Motor neuron (in vitro differentiated cells): ENCODE measurements around the gene CPAMD8. TPM values are rescaled to one million over a fixed set of nuclear protein-coding genes. Genes with fewer than 3 reads are reported as not detected.
"Not testable (repeated sequence)": the region's sequence is repeated elsewhere in the genome, so short reads cannot be mapped to it uniquely, and the experiment has no call there.

Experiments
- ATAC-seq, 8 experiments: fragments of 200-7000 bp; cut with Tn5 transposase; replicated peaks in 6 of 8; 2 replicates each; pipeline ENCODE4 v1.8.0; 2021; ENCODE audit warnings: mild to moderate bottlenecking in 8 of 8, moderate library complexity in 8 of 8
- H3K27ac ChIP-seq, 2 donors: fragments of 250-450 bp; sonication (Bioruptor Pico); 2 replicates each; pipeline ENCODE4 v1.9.0; 2021; ENCODE audit warnings: antibody characterized with exemption in 2 of 2, mild to moderate bottlenecking in 2 of 2, moderate library complexity in 1 of 2
- H3K4me1 ChIP-seq, 2 donors: fragments of 250-450 bp; sonication (Bioruptor Pico); replicated peaks in 1 of 2; 2 replicates each; pipeline ENCODE4 v1.6.1; 2021; ENCODE audit warnings: antibody characterized with exemption in 2 of 2, mild to moderate bottlenecking in 2 of 2, moderate library complexity in 1 of 2
- H3K4me3 ChIP-seq, 5 donors: fragments of 250-450 bp; sonication (Bioruptor Pico); 2 replicates each; pipeline ENCODE4 v1.9.0; 2021; ENCODE audit warnings: antibody characterized with exemption in 5 of 5, mild to moderate bottlenecking in 5 of 5, moderate library complexity in 4 of 5
- WGBS, 10 experiments: fragments of 450-650 bp; shearing (Covaris generic); methylation state at CpG; one replicate each; pipeline ENCODE4 v1.0.0; 2022; 5-methylcytosine and 5-hydroxymethylcytosine counted together
- in situ Hi-C, 9 experiments: fragments of 400-800 bp; cut with MboI; loops; one replicate each; pipeline ENCODE4 v1.15.0; 2021; ENCODE audit warnings: low sequenced_read_pairs in 9 of 9, low pct_unique_long_range_greater_than_20kb in 2 of 9; ENCODE audit not compliant: unreplicated experiment in 9 of 9
- total RNA-seq, 8 experiments: library from RNA; unstranded; fragments of 300-600 nt; gene quantifications; 2 replicates each; pipeline versions ENCODE4 v1.2.3 to v1.2.4, GENCODE V29; 2022

Gene CPAMD8
- total RNA-seq, 8 experiments from 2014 or later, result 0.36 to 6.5 (median 3.6) TPM

DNA sequence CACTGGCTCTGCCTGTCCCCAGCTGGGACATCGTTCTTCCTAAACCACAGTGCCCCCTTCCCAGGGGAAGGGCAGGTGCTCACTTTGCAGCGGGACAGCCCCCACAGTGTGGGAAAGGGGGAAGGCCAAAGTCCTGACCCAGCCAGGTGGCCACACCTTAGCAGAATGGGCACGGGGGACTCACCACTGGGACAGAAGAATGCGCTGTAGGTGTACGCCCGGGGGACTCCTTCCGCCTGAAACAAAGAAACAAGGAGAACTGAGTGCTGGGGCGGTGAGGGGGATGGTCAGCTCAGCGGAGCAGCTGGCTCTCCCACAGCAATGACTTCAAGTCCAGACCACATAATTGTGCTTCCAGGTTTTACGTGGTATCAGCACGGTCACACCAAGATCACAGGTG is 88.4 kb downstream of the CPAMD8 start:
- WGBS, 10 experiments, result 62 to 100% (median 78%) methylated on average over 2 to 6 of the region's 11 CpGs; no CpG with 5 or more reads in 7 of the 10 experiments
- ATAC-seq, result no peak
- no peak overlapping the region for H3K27ac ChIP-seq
- no peak overlapping the region for H3K4me3 ChIP-seq
- in situ Hi-C loops, result no loop called here
- H3K4me1 ChIP-seq, result no peaks in the 10 kb centered on the region

DNA sequence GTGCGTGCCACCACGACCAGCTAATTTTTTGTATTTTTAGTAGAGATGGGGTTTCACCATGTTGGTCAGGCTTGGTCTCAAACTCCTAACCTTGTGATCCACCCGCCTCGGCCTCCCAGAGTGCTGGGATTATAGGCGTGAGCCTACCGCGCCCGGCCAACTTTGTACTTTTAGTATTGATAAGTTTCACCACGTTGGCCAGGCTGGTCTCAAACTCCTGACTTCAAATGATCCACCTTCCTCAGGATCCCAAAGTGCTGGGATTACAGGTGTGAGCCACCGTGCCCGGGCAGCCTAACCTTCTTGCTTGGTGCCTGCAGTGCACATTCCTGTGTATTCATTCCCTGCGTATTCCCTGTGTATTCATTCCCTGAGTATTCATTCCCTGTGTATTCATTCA is 88.8 kb downstream of the CPAMD8 start:
- in situ Hi-C loops, result not testable (repeated sequence)
- 17 to 100% (median 89%) methylated on average over 1 to 11 of the region's 12 CpGs; no CpG with 5 or more reads in 3 of the 10 experiments for WGBS, 10 experiments

DNA sequence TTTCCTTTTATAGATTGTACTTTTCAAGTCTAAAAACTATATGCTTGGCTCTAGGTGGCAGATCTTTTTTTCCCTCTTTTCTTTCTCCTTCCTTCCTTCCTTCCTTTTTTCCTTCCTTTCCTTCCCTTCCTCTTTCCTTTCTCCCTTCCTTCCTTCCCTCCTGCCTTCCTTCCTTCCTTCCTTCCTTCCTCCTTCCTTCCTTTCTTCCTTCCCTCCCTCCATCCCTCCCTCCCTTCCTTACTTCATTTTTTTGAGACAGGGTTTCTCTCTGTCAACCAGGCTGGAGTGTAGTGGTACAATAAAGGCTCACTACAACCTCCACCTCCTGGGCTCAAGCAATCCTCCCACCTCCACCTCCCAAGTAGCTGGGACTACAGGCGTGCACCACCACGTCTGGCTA is 89.7 kb downstream of the CPAMD8 start:
- no peak overlapping the region for H3K27ac ChIP-seq
- WGBS, 10 experiments, result 0% methylated on average over 1 of the region's 2 CpGs; no CpG with 5 or more reads in 9 of the 10 experiments
- no peak for ATAC-seq
- H3K4me1 ChIP-seq, result no peaks in the 10 kb centered on the region
- H3K4me3 ChIP-seq, result no peak overlapping the region
- in situ Hi-C loops, result no loop called here

More for the DNA sequence above, 88.8 kb downstream of the CPAMD8 start:
- not testable (repeated sequence) for H3K27ac ChIP-seq, H3K4me1 ChIP-seq, ATAC-seq, H3K4me3 ChIP-seq

DNA sequence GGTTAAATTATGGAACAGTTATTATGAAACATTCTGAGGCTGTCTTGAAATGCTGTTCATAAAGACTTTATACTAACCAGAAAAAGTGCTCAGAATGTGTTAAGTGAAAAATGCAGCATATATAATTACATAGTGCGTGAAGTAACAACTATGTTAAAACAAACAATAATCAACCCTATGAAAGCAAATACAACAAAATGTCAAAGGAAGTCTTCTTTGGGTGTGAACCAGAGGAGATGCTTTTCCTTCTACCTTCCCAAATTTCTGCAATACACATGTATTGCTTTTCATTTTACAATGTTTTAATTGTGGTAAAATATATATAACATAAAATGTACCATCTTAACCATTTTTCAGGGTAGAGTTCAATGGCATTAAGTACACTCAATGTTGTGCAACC is 92.1 kb downstream of the CPAMD8 start:
- H3K4me3 ChIP-seq, result no peak overlapping the region
- H3K27ac ChIP-seq, result no peak overlapping the region
- no peaks in the 10 kb centered on the region for H3K4me1 ChIP-seq
- in situ Hi-C loops, result no loop called here
- 0 to 100% (median 88%) methylated on average over 1 of the region's 1 CpG; no CpG with 5 or more reads in 3 of the 10 experiments for WGBS, 10 experiments
- no peak for ATAC-seq

DNA sequence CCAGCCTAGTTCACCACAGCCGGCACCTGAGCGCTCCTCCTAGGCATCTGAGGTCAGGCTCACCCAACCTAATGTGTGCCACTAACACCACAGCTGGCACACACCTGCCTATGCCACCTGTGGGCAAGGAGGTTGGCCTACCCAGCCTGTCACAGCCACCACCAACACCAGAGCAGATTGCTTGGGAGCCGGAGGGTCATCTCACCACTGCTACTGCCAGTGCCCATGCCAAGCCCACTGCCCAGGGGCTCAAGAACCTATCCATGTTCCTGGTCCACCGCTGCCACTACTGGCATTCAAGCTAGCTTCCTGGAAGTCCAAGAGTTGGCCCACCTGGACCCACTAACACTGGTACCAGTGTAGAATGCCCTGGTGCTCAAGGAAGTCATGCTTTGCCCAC is 95.3 kb downstream of the CPAMD8 start:
- 60 to 86% (median 66%) methylated on average over 1 to 4 of the region's 4 CpGs; no CpG with 5 or more reads in 7 of the 10 experiments for WGBS, 10 experiments
- ATAC-seq, result no peak
- H3K4me3 ChIP-seq, result no peak overlapping the region
- no peak overlapping the region for H3K27ac ChIP-seq
- in situ Hi-C loops, result no loop called here
- no peaks in the 10 kb centered on the region for H3K4me1 ChIP-seq

DNA sequence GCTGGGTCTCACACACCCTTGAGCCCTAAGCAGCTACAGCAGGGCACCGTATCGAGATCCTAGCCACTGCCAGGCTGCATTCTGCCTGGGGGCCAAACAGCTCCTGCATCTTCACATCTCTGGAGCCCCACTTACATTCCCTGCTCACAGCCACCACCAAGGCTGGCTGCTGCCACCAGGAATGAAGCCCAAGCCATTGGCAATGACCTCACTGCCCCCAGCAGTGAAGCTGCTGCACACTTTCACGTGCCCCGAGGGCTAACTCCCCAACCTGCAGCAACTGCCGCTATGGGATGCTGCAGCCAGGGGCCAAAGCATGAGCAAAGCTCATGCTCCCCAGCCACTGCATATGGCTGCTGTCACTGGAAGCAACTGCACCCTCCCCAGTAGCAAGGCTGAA is 95.9 kb downstream of the CPAMD8 start:
- Histone ChIP-seq H3K4me1 (no peaks in the 10 kb centered on the region), H3K4me3 (no peak overlapping the region), H3K27ac (no peak overlapping the region)
- in situ Hi-C loops, result no loop called here
- no peak for ATAC-seq
- WGBS, 10 experiments, result 60 to 92% (median 92%) methylated on average over 1 to 2 of the region's 5 CpGs; no CpG with 5 or more reads in 7 of the 10 experiments

DNA sequence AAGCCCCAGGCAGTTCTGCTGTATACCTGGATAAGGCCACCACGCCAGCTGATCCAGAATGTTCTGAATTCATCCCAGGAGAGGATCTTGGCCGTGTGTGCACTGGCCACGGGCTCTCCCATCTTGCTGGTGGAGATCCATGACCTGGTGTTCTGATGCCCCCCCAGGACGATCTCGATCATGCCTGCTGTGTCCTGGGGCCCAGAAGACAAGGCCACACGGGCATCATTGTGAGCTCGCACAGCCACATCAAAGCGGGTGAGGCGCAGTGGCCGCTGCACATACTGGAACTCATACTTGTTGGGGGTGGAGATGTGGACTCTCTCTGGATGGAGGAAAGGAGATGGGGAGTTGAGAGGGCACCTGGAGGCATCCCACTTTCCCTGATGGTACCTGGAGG is 97.7 kb downstream of the CPAMD8 start:
- no peak for ATAC-seq
- H3K4me1 ChIP-seq, result no peaks in the 10 kb centered on the region
- H3K27ac ChIP-seq, result no peak overlapping the region
- no peak overlapping the region for H3K4me3 ChIP-seq
- 0 to 100% (median 83%) methylated on average over 1 to 7 of the region's 10 CpGs; no CpG with 5 or more reads in 4 of the 10 experiments for WGBS, 10 experiments
- in situ Hi-C loops, result no loop called here

DNA sequence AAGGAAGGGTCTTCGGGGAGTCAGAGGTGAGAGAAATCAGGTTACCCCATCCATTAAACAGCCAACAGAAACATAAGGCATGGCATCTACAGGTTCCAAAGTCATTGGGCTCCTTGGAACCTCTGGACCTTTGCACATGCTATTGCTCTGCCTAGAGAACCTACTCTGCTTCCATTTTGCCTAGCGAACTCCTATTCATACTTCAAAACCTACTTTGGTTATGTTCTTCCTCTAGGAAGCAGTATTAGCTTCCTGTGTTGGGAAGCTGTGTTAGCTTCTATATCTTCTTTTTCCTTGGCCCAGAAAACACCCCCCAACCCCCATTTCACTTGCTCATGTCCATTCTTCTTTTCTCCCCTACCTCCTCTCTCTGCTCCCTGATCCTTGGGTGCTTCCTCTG is 98.3 kb downstream of the CPAMD8 start:
- no peak for ATAC-seq
- H3K27ac ChIP-seq, result no peak overlapping the region
- in situ Hi-C loops, result no loop called here
- no peak overlapping the region for H3K4me3 ChIP-seq
- H3K4me1 ChIP-seq, result no peaks in the 10 kb centered on the region
- 40 to 80% (median 63%) methylated on average over 1 to 2 of the region's 2 CpGs; no CpG with 5 or more reads in 3 of the 10 experiments for WGBS, 10 experiments

DNA sequence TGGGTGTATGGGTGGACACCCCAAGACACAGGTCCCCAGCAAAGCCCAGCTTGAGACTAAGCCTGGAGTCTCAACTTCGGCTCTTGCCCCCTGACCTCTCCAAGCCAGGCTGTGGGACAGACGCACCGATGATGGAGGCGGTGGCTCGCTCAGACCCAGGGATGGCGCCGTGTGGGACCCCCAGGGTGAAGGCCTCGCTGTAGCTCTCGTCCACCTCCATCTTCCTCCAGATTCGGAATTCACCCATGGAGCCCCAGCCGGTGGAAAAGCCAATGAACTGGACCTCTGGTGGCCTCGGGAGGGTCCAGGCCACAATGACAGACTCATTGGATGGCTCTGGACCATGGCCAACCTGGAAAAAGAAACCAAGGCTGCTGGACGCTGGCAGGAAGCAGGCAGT is 98.7 kb downstream of the CPAMD8 start:
- WGBS, 10 experiments, result 60 to 100% (median 77%) methylated on average over 1 to 8 of the region's 13 CpGs; no CpG with 5 or more reads in 5 of the 10 experiments
- no peak for ATAC-seq
- Histone ChIP-seq H3K4me3 (no peak overlapping the region), H3K27ac (no peak overlapping the region), H3K4me1 (no peaks in the 10 kb centered on the region)
- in situ Hi-C loops, result no loop called here

DNA sequence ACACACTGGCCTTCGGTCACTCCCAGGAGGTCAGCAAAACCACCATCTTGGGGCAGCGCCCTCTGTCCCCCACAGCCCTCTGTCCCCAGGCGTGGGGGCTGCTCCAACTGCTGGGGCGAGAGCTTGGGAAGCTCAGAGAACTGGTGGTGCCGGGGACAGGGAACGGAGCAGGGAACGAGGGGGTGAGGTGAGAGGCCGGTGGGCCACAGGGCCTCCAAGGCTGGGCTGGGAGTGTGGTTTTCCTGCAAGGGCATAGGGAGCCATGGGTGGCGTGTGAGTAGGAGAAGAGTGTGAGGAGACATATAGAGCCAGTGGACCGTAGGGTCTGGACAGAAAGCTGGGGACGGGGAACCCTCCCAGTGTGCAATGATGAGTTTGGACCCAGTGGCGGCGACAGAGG is 103.7 kb downstream of the CPAMD8 start:
- Histone ChIP-seq H3K4me1 (no peaks in the 10 kb centered on the region), H3K27ac (no peak overlapping the region), H3K4me3 (no peak overlapping the region)
- in situ Hi-C loops, result no loop called here
- ATAC-seq, result no peak
- 20 to 100% (median 91%) methylated on average over 1 to 5 of the region's 13 CpGs; no CpG with 5 or more reads in 4 of the 10 experiments for whole genome bisulfite sequencing, 10 experiments

DNA sequence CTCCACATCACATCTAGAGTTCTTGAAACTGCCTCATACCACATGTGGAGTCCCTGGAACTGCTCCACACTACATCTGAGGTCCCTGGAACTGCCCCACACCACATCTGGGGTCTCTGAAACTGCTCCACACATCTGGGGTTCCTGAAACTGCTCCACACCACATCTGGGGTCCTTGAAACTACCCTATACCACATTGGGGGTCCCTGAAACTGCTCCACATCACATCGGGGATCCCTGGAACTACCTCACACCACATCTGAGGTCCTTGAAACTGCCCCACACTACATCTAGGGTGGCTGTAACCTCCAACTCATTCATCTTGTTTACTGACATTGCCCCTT is 104.0 kb downstream of the CPAMD8 start:
- no peak overlapping the region for H3K4me3 ChIP-seq
- in situ Hi-C loops, result no loop called here
- H3K4me1 ChIP-seq, result no peaks in the 10 kb centered on the region
- WGBS, 10 experiments, result 100% methylated on average over 1 of the region's 1 CpG; no CpG with 5 or more reads in 9 of the 10 experiments
- no peak for ATAC-seq
- no peak overlapping the region for H3K27ac ChIP-seq

DNA sequence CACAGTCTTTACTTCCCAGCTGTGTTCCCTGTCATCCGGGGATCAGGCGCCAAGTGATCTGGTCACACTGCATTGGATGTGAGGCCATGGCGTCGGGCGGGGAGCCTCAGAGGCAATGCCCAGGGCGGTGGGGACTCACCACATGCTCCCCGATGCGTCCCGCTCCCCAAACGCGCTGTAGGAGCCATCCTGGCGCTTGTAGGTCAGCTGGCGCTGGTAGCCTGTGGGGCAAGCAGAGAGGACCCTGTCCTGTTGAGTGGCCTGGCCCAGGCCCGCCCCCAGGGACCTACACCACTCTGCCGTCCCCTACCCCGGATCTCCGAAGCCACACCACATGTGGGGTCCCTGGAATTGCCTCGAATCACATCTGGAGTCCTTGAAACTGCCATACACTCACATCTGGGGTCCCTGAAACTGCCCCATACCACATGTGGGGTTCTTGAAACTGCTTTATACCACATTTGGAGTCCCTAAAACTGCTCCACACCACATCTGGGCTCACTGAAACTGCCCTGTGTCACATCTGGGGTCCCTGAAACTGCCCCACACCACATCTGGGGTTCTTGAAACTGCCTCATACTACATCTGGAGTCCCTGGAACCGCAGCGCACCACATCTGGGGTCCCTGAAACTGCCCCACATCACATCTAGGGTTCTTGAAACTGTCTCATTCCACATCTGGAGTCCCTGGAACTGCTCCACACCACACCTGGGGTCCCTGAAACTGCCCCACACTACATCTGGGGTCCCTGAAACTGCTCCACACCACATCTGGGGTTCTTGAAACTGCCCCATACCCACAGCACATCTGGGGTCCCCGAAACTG is 104.6 kb downstream of the CPAMD8 start:
- no peaks in the 10 kb centered on the region for H3K4me1 ChIP-seq
- no peak for ATAC-seq
- WGBS, 10 experiments, result 40 to 100% (median 72%) methylated on average over 1 to 9 of the region's 21 CpGs; no CpG with 5 or more reads in 6 of the 10 experiments
- in situ Hi-C loops, result no loop called here
- H3K4me3 ChIP-seq, result no peak overlapping the region
- no peak overlapping the region for H3K27ac ChIP-seq

DNA sequence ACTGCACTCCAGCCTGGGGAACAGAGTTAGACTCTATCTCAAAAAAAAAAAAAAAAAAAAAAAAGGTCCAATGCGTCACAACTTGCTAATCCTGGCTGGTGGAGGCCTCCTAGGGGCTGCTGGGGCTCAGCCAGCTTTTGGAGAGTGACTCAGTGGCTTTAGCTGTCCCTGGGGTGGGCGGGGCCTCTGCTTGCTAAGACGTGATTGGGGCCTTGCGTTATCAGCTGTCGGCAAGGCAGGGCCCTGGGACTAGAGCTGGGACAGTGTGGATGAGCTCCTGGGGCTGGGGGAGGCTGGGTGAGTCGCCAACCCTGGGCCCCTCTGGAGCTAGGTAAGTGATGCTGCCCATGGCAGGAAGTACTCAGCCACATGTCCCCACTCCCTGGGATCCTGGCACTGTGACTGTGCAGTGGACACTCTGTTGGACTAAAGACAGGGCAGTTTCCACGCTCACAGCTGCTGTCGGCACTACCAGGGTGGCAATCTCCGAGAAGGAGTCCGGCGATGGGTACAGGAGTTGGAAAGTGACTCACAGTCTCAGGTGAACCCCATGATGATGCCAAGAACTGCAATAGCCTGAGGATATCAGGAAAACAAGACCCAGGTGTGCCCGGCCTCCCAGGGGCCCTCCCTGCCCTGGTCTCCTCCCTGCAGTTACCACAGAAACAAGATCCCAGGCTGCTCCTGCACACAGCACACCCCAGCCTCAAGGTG is 105.6 kb downstream of the CPAMD8 start:
- H3K4me3 ChIP-seq, result no peak overlapping the region
- H3K4me1 ChIP-seq, result no peaks in the 10 kb centered on the region
- H3K27ac ChIP-seq, result no peak overlapping the region
- in situ Hi-C loops, result no loop called here
- WGBS, 10 experiments, result 52 to 100% (median 68%) methylated on average over 1 to 5 of the region's 12 CpGs; no CpG with 5 or more reads in 6 of the 10 experiments
- peak in 5 of 8 experiments; percentile 17 to 93 (median 60) for ATAC-seq
